ENCODE data around the gene KATNB1. TPM values are rescaled to one million over a fixed set of nuclear protein-coding genes. Genes with fewer than 3 reads are reported as not detected.

KATNB1 gene
- total RNA-seq, 1 experiment from 2014 or later = 32.2 TPM

DNA sequence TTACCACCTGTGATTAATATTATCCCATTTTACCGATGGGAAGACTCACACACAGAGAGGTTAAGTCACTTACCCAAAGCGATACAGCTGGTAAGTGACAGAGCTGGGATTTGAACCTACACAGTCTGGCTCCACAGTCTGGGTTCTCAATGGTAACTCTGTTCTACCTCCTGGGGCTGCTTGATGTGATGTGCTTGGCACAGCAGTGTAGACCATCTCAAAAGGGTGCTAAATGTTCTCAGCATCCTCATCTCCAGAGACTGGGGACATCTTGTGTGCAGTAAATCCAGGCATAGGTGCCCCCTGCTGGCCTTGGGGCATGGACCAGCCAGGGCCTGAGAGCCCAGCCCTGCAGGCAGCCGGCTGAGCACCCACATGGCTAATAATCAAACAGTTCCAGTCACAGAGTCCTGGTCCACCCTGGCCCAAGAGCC lies 15.4 kb upstream of the KATNB1 start:
- Histone ChIP-seq H3K9me3 (ENCODE audit: control insufficient read depth in 1 of 2, insufficient read depth in 1 of 2, low read depth in 1 of 2, low read length in 2 of 2) (no peaks in the 10 kb centered on the region), H3K4me2 (ENCODE audit: low read length) (no peak overlapping the region), H3K4me1 (ENCODE audit: control insufficient read depth in 1 of 2, insufficient read depth in 2 of 2, low read length in 2 of 2) (no peaks in the 10 kb centered on the region), H3K36me3 (ENCODE audit: control insufficient read depth in 1 of 2, insufficient read depth in 2 of 2, low read length in 2 of 2) (no peaks in the 10 kb centered on the region), H3K79me2 (ENCODE audit: insufficient read depth, low read length) (no peaks in the 10 kb centered on the region), H3K9ac (ENCODE audit: low read length) (no peak overlapping the region), H4K20me1 (ENCODE audit: insufficient read depth) (no peaks in the 10 kb centered on the region), H3K4me3 (replicated peaks in 1 of 2; ENCODE audit: low read depth in 1 of 2, low read length in 2 of 2) (no peak overlapping the region), H3K27ac (ENCODE audit: low read depth, low read length) (no peak overlapping the region), H3K9me2 (ENCODE audit: insufficient read depth) (no peaks in the 10 kb centered on the region), H3K27me3 (ENCODE audit: insufficient read depth, low read length) (0 out of 2 replicates have a peak, but pooled peaks cover 7% of the 10 kb centered on the region), H2AFZ (ENCODE audit: low read depth, low read length, poor library complexity, severe bottlenecking) (no peak overlapping the region)
- POLR2A ChIA-PET = no interaction called here
- BruUV-seq (replicated peaks) = no TSS peak
- ATAC-seq (peak; percentile 96), DNase-seq (ENCODE audit: low read depth, low spot score) (no peak)
- intact Hi-C loops (cut with micrococcal nuclease) = loop anchor here (1.0 to 10.0 kb wide), 4 partner anchors 71 to 285 kb away; partner anchors contain the start of genes USB1 and ZNF319
- TF ChIP-seq ELF1 (IDR thresholded peaks at IDR 0.05; ENCODE audit: borderline replicate concordance, low read depth) (no peak), CEBPB (IDR thresholded peaks at IDR 0.05; ENCODE audit: low read depth) (no peak), EZH2phosphoT487 (IDR thresholded peaks at IDR 0.05; ENCODE audit: borderline replicate concordance) (no peak), RAD21 (IDR thresholded peaks at IDR 0.05; ENCODE audit: low read depth) (peak; percentile 75)
- TF ChIP-seq, protein P1, sequence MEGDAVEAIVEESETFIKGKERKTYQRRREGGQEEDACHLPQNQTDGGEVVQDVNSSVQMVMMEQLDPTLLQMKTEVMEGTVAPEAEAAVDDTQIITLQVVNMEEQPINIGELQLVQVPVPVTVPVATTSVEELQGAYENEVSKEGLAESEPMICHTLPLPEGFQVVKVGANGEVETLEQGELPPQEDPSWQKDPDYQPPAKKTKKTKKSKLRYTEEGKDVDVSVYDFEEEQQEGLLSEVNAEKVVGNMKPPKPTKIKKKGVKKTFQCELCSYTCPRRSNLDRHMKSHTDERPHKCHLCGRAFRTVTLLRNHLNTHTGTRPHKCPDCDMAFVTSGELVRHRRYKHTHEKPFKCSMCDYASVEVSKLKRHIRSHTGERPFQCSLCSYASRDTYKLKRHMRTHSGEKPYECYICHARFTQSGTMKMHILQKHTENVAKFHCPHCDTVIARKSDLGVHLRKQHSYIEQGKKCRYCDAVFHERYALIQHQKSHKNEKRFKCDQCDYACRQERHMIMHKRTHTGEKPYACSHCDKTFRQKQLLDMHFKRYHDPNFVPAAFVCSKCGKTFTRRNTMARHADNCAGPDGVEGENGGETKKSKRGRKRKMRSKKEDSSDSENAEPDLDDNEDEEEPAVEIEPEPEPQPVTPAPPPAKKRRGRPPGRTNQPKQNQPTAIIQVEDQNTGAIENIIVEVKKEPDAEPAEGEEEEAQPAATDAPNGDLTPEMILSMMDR (IDR thresholded peaks at IDR 0.05 in 2 of 3, conservative IDR thresholded peaks at IDR 0.05 in 1 of 3; ENCODE audit: borderline replicate concordance in 1 of 3, insufficient read depth in 1 of 3, low read depth in 2 of 3, low read length in 2 of 3) = peak; percentile 74 to 86 (median 83)
- CTCF ChIA-PET = interaction anchor here (1.0 kb wide), 1 partner anchor 143 kb away, joined by 3 read pairs; no protein-coding TSS in a partner anchor
- RAD21 ChIA-PET (ENCODE audit: low non-redundant PET in 1 of 2, low total read pairs in 2 of 2, uncharacterized antibody in 2 of 2, unreplicated experiment in 2 of 2) = no interaction called here

DNA sequence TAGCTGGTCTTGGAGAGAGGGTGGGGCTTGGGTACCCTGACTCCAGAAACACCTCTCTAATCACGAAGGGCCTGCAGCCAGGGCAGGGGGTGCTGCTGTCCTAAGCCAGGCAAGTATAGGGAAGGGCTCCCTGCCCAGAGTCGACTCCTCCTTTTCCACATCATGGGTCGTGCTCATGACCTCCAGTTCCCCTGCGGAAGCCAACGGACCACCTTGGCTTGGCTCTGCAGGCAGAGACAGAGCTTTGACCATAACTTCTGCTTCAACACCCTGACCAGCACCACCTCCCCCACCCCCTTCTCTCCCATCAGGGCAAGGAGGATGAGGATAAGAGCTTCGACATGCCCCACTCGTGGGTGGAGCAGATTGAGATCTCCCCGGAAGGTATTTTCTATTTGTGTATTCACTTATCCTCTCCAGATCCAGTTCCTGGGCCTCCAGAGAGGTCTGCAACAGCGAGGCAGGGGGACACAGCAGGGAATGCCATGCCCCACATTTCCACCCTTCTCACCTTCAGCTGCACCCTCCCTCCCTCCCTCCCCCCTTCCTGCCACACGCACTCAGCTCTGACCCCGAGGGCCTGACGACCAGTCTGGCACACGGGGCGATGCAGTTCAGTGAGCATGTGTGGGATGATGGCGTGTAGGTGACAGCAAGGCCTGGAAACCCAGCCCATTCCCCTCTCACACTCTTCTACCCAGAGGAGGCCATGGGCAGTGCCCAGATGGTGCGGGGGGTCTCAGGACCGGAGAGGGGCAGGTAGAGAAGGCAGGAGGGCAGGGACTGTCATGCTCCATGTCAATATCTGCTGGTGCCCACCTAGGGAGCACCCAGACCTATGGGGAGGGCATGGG lies 14.0 kb upstream of the KATNB1 start:
- H3K9ac ChIP-seq (ENCODE audit: low read length) = no peak overlapping the region
- POLR2A ChIA-PET = no interaction called here
- H3K4me1 ChIP-seq (ENCODE audit: control insufficient read depth in 1 of 2, insufficient read depth in 2 of 2, low read length in 2 of 2) = no peaks in the 10 kb centered on the region
- no TSS peak for BruUV-seq (replicated peaks)
- no peaks in the 10 kb centered on the region for H3K9me3 ChIP-seq (ENCODE audit: control insufficient read depth in 1 of 2, insufficient read depth in 1 of 2, low read depth in 1 of 2, low read length in 2 of 2)
- H3K79me2 ChIP-seq (ENCODE audit: insufficient read depth, low read length) = no peaks in the 10 kb centered on the region
- H3K9me2 ChIP-seq (ENCODE audit: insufficient read depth) = no peaks in the 10 kb centered on the region
- no peaks in the 10 kb centered on the region for H4K20me1 ChIP-seq (ENCODE audit: insufficient read depth)
- CTCF ChIA-PET = no interaction called here
- H3K27ac ChIP-seq (ENCODE audit: low read depth, low read length) = no peak overlapping the region
- no peaks in the 10 kb centered on the region for H3K36me3 ChIP-seq (ENCODE audit: control insufficient read depth in 1 of 2, insufficient read depth in 2 of 2, low read length in 2 of 2)
- ATAC-seq (no peak), DNase-seq (ENCODE audit: low read depth, low spot score) (no peak)
- no peak overlapping the region for H3K4me3 ChIP-seq (replicated peaks in 1 of 2; ENCODE audit: low read depth in 1 of 2, low read length in 2 of 2)
- H3K4me2 ChIP-seq (ENCODE audit: low read length) = no peak overlapping the region
- intact Hi-C loops (cut with micrococcal nuclease) = loop anchor here (2.0 to 10.0 kb wide), 2 partner anchors 73 to 283 kb away; partner anchors contain the start of genes USB1 and ZNF319
- RAD21 ChIA-PET (ENCODE audit: low non-redundant PET in 1 of 2, low total read pairs in 2 of 2, uncharacterized antibody in 2 of 2, unreplicated experiment in 2 of 2) = no interaction called here
- H2AFZ ChIP-seq (ENCODE audit: low read depth, low read length, poor library complexity, severe bottlenecking) = no peak overlapping the region
- H3K27me3 ChIP-seq (ENCODE audit: insufficient read depth, low read length) = no peaks in the 10 kb centered on the region
- TF ChIP-seq, protein P2, sequence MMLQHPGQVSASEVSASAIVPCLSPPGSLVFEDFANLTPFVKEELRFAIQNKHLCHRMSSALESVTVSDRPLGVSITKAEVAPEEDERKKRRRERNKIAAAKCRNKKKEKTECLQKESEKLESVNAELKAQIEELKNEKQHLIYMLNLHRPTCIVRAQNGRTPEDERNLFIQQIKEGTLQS (IDR thresholded peaks at IDR 0.05) = no peak
- TF ChIP-seq, protein P1 (IDR thresholded peaks at IDR 0.05 in 2 of 3, conservative IDR thresholded peaks at IDR 0.05 in 1 of 3; ENCODE audit: borderline replicate concordance in 1 of 3, insufficient read depth in 1 of 3, low read depth in 2 of 3, low read length in 2 of 3) = no peak
- TF ChIP-seq CEBPB (IDR thresholded peaks at IDR 0.05; ENCODE audit: low read depth) (no peak), ZFX (IDR thresholded peaks at IDR 0.05) (no peak), ELF1 (IDR thresholded peaks at IDR 0.05; ENCODE audit: borderline replicate concordance, low read depth) (no peak)
- TF ChIP-seq, protein P3, sequence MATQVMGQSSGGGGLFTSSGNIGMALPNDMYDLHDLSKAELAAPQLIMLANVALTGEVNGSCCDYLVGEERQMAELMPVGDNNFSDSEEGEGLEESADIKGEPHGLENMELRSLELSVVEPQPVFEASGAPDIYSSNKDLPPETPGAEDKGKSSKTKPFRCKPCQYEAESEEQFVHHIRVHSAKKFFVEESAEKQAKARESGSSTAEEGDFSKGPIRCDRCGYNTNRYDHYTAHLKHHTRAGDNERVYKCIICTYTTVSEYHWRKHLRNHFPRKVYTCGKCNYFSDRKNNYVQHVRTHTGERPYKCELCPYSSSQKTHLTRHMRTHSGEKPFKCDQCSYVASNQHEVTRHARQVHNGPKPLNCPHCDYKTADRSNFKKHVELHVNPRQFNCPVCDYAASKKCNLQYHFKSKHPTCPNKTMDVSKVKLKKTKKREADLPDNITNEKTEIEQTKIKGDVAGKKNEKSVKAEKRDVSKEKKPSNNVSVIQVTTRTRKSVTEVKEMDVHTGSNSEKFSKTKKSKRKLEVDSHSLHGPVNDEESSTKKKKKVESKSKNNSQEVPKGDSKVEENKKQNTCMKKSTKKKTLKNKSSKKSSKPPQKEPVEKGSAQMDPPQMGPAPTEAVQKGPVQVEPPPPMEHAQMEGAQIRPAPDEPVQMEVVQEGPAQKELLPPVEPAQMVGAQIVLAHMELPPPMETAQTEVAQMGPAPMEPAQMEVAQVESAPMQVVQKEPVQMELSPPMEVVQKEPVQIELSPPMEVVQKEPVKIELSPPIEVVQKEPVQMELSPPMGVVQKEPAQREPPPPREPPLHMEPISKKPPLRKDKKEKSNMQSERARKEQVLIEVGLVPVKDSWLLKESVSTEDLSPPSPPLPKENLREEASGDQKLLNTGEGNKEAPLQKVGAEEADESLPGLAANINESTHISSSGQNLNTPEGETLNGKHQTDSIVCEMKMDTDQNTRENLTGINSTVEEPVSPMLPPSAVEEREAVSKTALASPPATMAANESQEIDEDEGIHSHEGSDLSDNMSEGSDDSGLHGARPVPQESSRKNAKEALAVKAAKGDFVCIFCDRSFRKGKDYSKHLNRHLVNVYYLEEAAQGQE (IDR thresholded peaks at IDR 0.05; ENCODE audit: low read depth) = no peak
